Kidney (tissue), 14 donors: ENCODE results near the gene APLP2. TPM values are rescaled to one million over a fixed set of nuclear protein-coding genes. Genes with fewer than 3 reads are reported as not detected.

Source experiments
- DNase-seq, 5 donors: peaks; one replicate each; pipeline ENCODE4 v3.0.0-alpha.2; 2013 to 2020
- FAIRE-seq: peaks from 2 replicates; lab custom pipeline; 2012; peaks lifted over from hg19 to GRCh38; lab: Jason Lieb, UNC
- H3K27ac ChIP-seq, 2 donors: one replicate each; pipeline ENCODE4 v1.7.0; 2013; ENCODE audit warnings: low read depth in 2 of 2, low read length in 2 of 2, inconsistent platforms in 1 of 2
- H3K27me3 ChIP-seq: one replicate; pipeline ENCODE4 v1.7.1; 2013; ENCODE audit warnings: low read length, inconsistent platforms; ENCODE audit not compliant: control insufficient read depth, insufficient read depth
- H3K36me3 ChIP-seq, 3 donors: one replicate each; pipeline versions ENCODE4 v1.7.0 to v1.7.1; 2013; ENCODE audit warnings: low read length in 3 of 3, control low read depth in 1 of 3, inconsistent platforms in 1 of 3; ENCODE audit not compliant: insufficient read depth in 3 of 3, control insufficient read depth in 2 of 3
- H3K4me1 ChIP-seq, 3 donors: one replicate each; pipeline versions ENCODE4 v1.7.0 to v1.7.1; 2013; ENCODE audit warnings: low read length in 3 of 3, inconsistent platforms in 1 of 3, low read depth in 1 of 3; ENCODE audit not compliant: control insufficient read depth in 2 of 3, insufficient read depth in 2 of 3
- H3K4me3 ChIP-seq, 3 donors: one replicate each; pipeline versions ENCODE4 v1.7.0 to v1.8.1; 2013; ENCODE audit warnings: low read length in 3 of 3, control low read depth in 1 of 3, inconsistent platforms in 1 of 3
- H3K9ac ChIP-seq, 3 donors: one replicate each; pipeline versions ENCODE4 v1.7.0 to v1.7.1; 2013; ENCODE audit warnings: low read length in 3 of 3, control low read depth in 1 of 3, inconsistent platforms in 1 of 3
- H3K9me3 ChIP-seq, 3 donors: one replicate each; pipeline versions ENCODE4 v1.7.0 to v1.7.1; 2013; ENCODE audit warnings: low read length in 3 of 3, control low read depth in 1 of 3, inconsistent platforms in 1 of 3; ENCODE audit not compliant: control insufficient read depth in 2 of 3, insufficient read depth in 1 of 3
- intact Hi-C: fragments of 100-400 bp; cut with DNase I; formaldehyde crosslinking; loops from one replicate; pipeline ENCODE4 v1.11.1; 2022
- polyA plus RNA-seq: library from polyadenylated mRNA; stranded (reverse); fragments of 350-450 nt; fragmentation: Illumina TruSeq; extraction: RNeasy Lipid Tissue Mini Kit (QIAGEN cat#74804); gene quantifications from one replicate; pipeline ENCODE4 v1.2.3, GENCODE V29; 2014; ENCODE audit warnings: low read depth, low replicate concordance; ENCODE audit not compliant: insufficient read depth
- total RNA-seq: library from RNA; stranded (reverse); fragmentation: NEBNext Ultra II Directional; extraction: Animal tissue kit (Norgen Biotek cat#: 25700); gene quantifications from one replicate; pipeline ENCODE4 v1.2.1, GENCODE V29; 2021
- TF ChIP-seq, protein P1 (sequence below): IDR thresholded peaks from 3 replicates; pipeline ENCODE4 v1.5.1; 2012; ENCODE audit warnings: mild to moderate bottlenecking, moderate library complexity, borderline replicate concordance; ENCODE audit not compliant: insufficient read depth; ENCODE audit errors: extremely low read depth
- donor health status: control.
- donor health status: control.
- donor health status: control.
- donor health status: control.
- donor health status: control.
- donor health status: DM: yes; HTN: yes; CAD: no.
- donor health status: Normal renal cell carcinoma (clear cell type).

The APLP2 gene
- total and polyA plus RNA-seq, 2 donors from 2014 or later = 338 to 502 TPM

- intact Hi-C loops = no loop called here
- Histone ChIP-seq H3K36me3 (peaks cover 6 to 44% (median 33%) of the 10 kb centered on the region in 3 donors), H3K4me1 (peaks cover 0 to 2% (median 0%) of the 10 kb centered on the region in 3 donors), H3K4me3 (no peak overlapping the region), H3K9me3 (no peaks in the 10 kb centered on the region), H3K27ac (no peak overlapping the region), H3K9ac (no peak overlapping the region), H3K27me3 (no peaks in the 10 kb centered on the region)
- TF ChIP-seq, protein P1, sequence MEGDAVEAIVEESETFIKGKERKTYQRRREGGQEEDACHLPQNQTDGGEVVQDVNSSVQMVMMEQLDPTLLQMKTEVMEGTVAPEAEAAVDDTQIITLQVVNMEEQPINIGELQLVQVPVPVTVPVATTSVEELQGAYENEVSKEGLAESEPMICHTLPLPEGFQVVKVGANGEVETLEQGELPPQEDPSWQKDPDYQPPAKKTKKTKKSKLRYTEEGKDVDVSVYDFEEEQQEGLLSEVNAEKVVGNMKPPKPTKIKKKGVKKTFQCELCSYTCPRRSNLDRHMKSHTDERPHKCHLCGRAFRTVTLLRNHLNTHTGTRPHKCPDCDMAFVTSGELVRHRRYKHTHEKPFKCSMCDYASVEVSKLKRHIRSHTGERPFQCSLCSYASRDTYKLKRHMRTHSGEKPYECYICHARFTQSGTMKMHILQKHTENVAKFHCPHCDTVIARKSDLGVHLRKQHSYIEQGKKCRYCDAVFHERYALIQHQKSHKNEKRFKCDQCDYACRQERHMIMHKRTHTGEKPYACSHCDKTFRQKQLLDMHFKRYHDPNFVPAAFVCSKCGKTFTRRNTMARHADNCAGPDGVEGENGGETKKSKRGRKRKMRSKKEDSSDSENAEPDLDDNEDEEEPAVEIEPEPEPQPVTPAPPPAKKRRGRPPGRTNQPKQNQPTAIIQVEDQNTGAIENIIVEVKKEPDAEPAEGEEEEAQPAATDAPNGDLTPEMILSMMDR = no peak
- DNase-seq (no peak), FAIRE-seq (no peak)
Observed at GRCh38 chr11:130125638-130126037, 55.9 kb downstream of the APLP2 start.

DNA sequence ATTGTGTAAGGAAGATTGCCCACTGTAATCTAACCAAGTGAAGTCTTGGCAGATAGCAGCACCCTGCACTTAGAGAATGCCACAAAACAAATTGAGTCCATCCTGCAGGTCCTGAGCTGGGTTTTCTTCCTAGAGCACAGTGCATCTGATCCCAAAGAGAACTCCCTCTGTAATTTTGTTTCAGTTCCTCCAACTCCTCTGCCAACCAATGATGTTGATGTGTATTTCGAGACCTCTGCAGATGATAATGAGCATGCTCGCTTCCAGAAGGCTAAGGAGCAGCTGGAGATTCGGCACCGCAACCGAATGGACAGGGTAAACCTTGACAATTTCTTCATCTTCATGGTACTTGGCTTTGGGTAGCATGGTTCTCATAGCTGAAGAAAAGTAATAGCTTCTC is 56.8 kb downstream of the APLP2 start:
- no peak overlapping the region for H3K9ac ChIP-seq
- TF ChIP-seq, protein P1 = no peak
- intact Hi-C loops = no loop called here
- peaks cover 6 to 43% (median 33%) of the 10 kb centered on the region in 3 donors for H3K36me3 ChIP-seq
- no peak overlapping the region for H3K4me3 ChIP-seq
- H3K27me3 ChIP-seq = no peaks in the 10 kb centered on the region
- no peaks in the 10 kb centered on the region for H3K9me3 ChIP-seq
- FAIRE-seq (no peak), DNase-seq (no peak)
- H3K4me1 ChIP-seq = peaks cover 0 to 2% (median 0%) of the 10 kb centered on the region in 3 donors
- no peak overlapping the region for H3K27ac ChIP-seq

GRCh38 chr11:130127509-130127908 is 57.8 kb downstream of the APLP2 start:
- H3K9me3 ChIP-seq = no peaks in the 10 kb centered on the region
- H3K36me3 ChIP-seq = peaks cover 2 to 34% (median 26%) of the 10 kb centered on the region in 3 donors
- no peaks in the 10 kb centered on the region for H3K27me3 ChIP-seq
- TF ChIP-seq, protein P1 = no peak
- DNase-seq (no peak), FAIRE-seq (no peak)
- no peak overlapping the region for H3K27ac ChIP-seq
- intact Hi-C loops = no loop called here
- H3K4me3 ChIP-seq = no peak overlapping the region
- peaks cover 0 to 2% (median 0%) of the 10 kb centered on the region in 3 donors for H3K4me1 ChIP-seq
- H3K9ac ChIP-seq = no peak overlapping the region

DNA sequence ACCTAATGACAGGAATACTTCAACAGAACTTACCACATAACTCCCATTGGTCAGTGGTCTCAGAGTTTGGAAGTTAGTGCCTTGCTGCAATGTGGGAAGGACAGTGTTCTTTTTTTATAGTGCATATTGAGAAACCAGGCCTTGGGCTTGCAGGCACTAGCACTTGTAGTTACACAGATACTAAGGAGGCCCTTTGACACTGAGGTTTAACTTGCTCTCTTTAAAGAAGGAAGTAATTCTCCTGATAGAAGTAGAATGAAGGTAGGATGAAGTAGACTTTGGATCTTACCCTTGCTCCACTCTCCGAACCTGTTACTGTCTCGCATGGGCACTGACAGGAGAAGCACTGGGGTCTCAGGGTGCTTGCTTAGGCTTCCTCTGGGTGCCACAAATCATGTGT is 58.9 kb downstream of the APLP2 start:
- Histone ChIP-seq H3K9ac (no peak overlapping the region), H3K27ac (no peak overlapping the region), H3K27me3 (no peaks in the 10 kb centered on the region), H3K36me3 (peaks cover 7 to 29% (median 17%) of the 10 kb centered on the region in 3 donors), H3K9me3 (no peaks in the 10 kb centered on the region), H3K4me3 (no peak overlapping the region), H3K4me1 (peaks cover 0 to 2% (median 0%) of the 10 kb centered on the region in 3 donors)
- intact Hi-C loops = no loop called here
- FAIRE-seq (no peak), DNase-seq (no peak)
- TF ChIP-seq, protein P1 = no peak
